ENCODE data around the gene TCEA2.

The TCEA2 gene

GRCh38 chr20:64119681-64120341 lies 56.8 kb downstream of the TCEA2 start:
- peak overlapping the region; percentile 71 for H3K4me2 ChIP-seq (ENCODE audit: low read depth, low read length, poor library complexity, severe bottlenecking)
- H2AFZ ChIP-seq (ENCODE audit: low read length) = peak overlapping the region; percentile 61; the same call in 1 of the 2 replicates
- H3K36me3 ChIP-seq (ENCODE audit: insufficient read depth, low read length) = no peaks in the 10 kb centered on the region
- H3K4me3 ChIP-seq (ENCODE audit: low read length, poor library complexity, severe bottlenecking) = peak overlapping the region; percentile 21
- H3K4me1 ChIP-seq (ENCODE audit: insufficient read depth, low read length, poor library complexity, severe bottlenecking) = peaks cover 9% of the 10 kb centered on the region
- no peaks in the 10 kb centered on the region for H4K20me1 ChIP-seq (ENCODE audit: insufficient read depth, low read length, poor library complexity, severe bottlenecking)
- no peaks in the 10 kb centered on the region for H3K27me3 ChIP-seq (ENCODE audit: insufficient read depth, low read length, poor library complexity, severe bottlenecking)
- H3K9me2 ChIP-seq (replicated peaks; ENCODE audit: low read depth, low read length) = no peaks in the 10 kb centered on the region
- peak overlapping the region; percentile 42 for H3K9ac ChIP-seq (ENCODE audit: low read depth, low read length, poor library complexity, severe bottlenecking)
- no peaks in the 10 kb centered on the region for H3K9me3 ChIP-seq (ENCODE audit: insufficient read depth, low read depth, low read length)
- no peaks in the 10 kb centered on the region for H3K79me2 ChIP-seq (ENCODE audit: insufficient read depth, low read length)
- TF ChIP-seq, protein P1, sequence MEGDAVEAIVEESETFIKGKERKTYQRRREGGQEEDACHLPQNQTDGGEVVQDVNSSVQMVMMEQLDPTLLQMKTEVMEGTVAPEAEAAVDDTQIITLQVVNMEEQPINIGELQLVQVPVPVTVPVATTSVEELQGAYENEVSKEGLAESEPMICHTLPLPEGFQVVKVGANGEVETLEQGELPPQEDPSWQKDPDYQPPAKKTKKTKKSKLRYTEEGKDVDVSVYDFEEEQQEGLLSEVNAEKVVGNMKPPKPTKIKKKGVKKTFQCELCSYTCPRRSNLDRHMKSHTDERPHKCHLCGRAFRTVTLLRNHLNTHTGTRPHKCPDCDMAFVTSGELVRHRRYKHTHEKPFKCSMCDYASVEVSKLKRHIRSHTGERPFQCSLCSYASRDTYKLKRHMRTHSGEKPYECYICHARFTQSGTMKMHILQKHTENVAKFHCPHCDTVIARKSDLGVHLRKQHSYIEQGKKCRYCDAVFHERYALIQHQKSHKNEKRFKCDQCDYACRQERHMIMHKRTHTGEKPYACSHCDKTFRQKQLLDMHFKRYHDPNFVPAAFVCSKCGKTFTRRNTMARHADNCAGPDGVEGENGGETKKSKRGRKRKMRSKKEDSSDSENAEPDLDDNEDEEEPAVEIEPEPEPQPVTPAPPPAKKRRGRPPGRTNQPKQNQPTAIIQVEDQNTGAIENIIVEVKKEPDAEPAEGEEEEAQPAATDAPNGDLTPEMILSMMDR (conservative IDR thresholded peaks at IDR 0.05; ENCODE audit: low read length) = no peak
- TF ChIP-seq EZH2phosphoT487 (IDR thresholded peaks at IDR 0.05; ENCODE audit: borderline replicate concordance) = no peak
- no peaks in the 10 kb centered on the region for H3F3A ChIP-seq (ENCODE audit: low read depth)

GRCh38 chr20:64121586-64121985 lies 58.6 kb downstream of the TCEA2 start:
- H3K4me3 ChIP-seq (ENCODE audit: low read length, poor library complexity, severe bottlenecking) = no peak overlapping the region
- H2AFZ ChIP-seq (ENCODE audit: low read length) = no peak overlapping the region
- H3K36me3 ChIP-seq (ENCODE audit: insufficient read depth, low read length) = no peaks in the 10 kb centered on the region
- H4K20me1 ChIP-seq (ENCODE audit: insufficient read depth, low read length, poor library complexity, severe bottlenecking) = no peaks in the 10 kb centered on the region
- H3K4me2 ChIP-seq (ENCODE audit: low read depth, low read length, poor library complexity, severe bottlenecking) = no peak overlapping the region
- H3K79me2 ChIP-seq (ENCODE audit: insufficient read depth, low read length) = no peaks in the 10 kb centered on the region
- no peaks in the 10 kb centered on the region for H3K27me3 ChIP-seq (ENCODE audit: insufficient read depth, low read length, poor library complexity, severe bottlenecking)
- no peaks in the 10 kb centered on the region for H3K9me3 ChIP-seq (ENCODE audit: insufficient read depth, low read depth, low read length)
- H3K9ac ChIP-seq (ENCODE audit: low read depth, low read length, poor library complexity, severe bottlenecking) = no peak overlapping the region
- H3K9me2 ChIP-seq (replicated peaks; ENCODE audit: low read depth, low read length) = no peaks in the 10 kb centered on the region
- no peaks in the 10 kb centered on the region for H3F3A ChIP-seq (ENCODE audit: low read depth)
- no peak for TF ChIP-seq EZH2phosphoT487 (IDR thresholded peaks at IDR 0.05; ENCODE audit: borderline replicate concordance)
- TF ChIP-seq, protein P1 (conservative IDR thresholded peaks at IDR 0.05; ENCODE audit: low read length) = no peak
- H3K4me1 ChIP-seq (ENCODE audit: insufficient read depth, low read length, poor library complexity, severe bottlenecking) = peaks cover 9% of the 10 kb centered on the region
